ENCODE measurements around the gene NPSR1. TPM values are rescaled to one million over a fixed set of nuclear protein-coding genes. Genes with fewer than 3 reads are reported as not detected.
"Not testable (repeated sequence)": the region's sequence is repeated elsewhere in the genome, so short reads cannot be mapped to it uniquely, and the experiment has no call there.

Gene NPSR1, protein sequence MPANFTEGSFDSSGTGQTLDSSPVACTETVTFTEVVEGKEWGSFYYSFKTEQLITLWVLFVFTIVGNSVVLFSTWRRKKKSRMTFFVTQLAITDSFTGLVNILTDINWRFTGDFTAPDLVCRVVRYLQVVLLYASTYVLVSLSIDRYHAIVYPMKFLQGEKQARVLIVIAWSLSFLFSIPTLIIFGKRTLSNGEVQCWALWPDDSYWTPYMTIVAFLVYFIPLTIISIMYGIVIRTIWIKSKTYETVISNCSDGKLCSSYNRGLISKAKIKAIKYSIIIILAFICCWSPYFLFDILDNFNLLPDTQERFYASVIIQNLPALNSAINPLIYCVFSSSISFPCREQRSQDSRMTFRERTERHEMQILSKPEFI
- total RNA-seq: not detected in 2 replicates

DNA sequence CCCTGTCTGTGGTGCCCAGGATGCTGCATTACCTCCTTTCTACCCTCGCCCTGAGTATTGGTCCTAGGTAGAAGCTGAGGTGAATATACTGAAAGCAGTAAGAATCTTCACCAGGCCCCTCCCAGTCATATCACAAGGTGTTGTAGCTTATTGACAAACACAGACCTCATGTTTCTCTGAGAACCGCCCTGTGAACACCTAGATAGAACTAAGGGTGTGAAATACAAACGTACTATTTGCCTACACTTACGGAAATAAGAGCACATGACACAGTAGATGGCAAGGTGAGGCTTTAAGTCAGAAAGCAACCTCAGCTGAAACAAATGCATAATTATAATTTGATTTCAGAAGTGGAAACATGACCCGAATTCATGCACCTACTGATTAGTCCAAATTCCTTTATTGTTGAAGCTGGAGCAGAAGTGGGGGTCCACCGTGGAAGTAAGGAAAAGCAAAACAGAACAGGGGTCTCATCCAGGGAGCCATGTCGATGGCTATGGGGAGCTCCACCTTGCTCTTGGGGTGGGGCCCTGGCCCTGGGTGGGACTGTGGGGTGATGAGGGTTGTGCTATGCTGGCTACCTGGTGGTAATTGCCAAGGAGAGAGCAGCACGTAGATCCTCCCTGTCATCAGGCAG, at the start of gene NPSR1:
TSS of gene NPSR1 (plus strand) at position 587 of the 637 bp plus-strand sequence. CDS start 195 bp downstream, outside the sequence.
- intact Hi-C loops (cut with micrococcal nuclease): no loop called here

DNA sequence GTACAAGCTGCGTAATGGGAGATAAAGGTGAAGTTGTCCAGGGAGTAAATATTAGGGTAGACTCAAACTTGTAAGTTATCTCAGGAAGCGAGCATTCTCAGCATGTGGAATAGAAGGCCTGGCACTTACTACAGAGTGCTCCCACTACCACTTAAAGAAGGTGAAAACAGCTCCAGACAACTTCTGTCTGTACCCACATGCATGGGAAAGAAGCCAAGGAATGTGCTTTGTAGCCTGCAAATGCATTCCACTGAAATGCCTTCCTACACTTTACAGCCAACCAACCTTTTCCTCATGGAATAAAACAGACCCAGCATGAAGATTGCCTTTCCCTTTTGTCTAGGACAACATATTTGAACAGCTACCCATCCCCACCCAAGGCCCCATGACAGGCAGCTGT, 45.4 kb upstream of the NPSR1 start:
- intact Hi-C loops (cut with micrococcal nuclease): no loop called here

DNA sequence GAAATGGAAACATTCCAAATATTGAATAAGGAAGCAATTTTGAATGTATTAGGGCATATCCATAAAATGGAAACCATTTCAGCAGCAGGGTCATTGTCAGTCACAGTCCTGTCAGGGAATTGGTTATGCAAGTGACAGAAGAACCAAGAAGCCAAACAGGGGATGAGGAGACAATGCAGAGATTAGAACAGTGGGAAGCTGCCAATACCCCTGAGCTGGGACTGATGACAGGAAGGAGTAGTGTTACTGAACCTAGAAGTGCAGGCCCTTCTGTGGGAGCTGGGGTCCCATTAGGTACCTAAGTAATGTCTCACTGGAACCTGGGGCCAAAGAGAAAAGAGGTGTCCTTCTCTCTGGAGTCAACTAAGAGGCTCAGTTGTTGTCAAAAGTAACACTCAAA, 37.6 kb upstream of the NPSR1 start:
- intact Hi-C loops (cut with micrococcal nuclease): no loop called here

DNA sequence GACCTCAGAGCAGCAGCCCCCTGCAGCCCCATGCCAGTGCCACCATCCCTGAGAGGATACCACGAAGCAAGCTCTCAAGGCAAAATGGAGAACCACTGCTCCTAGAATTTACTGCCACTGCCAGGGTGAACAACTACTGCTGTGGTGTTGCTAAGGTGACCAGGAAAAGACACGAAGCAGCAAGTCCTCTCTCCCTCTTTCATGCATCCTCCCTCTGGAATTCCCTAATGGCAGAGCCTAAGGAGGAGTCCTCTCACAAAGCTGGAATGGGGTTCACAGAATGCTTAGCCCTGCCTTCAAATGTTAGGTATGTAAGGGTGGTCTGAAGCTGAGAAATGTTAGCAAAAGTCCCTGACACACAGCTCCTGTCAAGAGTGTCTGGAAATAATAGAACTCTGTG, 35.8 kb upstream of the NPSR1 start:
- intact Hi-C loops (cut with micrococcal nuclease): no loop called here

DNA sequence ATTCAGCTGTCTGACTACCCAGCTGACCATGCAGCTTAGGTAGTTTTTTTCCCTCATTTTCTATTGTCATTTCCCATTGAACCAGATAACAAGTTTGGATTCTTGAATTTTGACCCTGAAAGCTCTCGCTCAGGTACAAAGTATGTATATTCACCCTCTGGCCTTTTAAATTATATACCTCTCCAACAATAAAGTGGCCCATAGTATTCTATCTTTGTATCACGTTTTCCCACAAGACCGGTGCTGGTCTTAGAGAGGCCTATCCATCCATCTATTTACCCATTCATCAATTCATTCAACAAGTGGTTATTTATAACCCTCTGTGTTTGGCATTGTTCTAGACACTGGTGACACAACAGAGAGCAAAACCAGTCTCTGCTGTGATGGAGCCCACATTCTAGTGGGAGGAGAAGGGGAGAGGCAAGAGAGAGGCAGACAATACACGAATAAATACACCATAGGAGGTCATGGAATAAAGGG, 35.2 kb upstream of the NPSR1 start:
- intact Hi-C loops (cut with micrococcal nuclease): no loop called here

DNA sequence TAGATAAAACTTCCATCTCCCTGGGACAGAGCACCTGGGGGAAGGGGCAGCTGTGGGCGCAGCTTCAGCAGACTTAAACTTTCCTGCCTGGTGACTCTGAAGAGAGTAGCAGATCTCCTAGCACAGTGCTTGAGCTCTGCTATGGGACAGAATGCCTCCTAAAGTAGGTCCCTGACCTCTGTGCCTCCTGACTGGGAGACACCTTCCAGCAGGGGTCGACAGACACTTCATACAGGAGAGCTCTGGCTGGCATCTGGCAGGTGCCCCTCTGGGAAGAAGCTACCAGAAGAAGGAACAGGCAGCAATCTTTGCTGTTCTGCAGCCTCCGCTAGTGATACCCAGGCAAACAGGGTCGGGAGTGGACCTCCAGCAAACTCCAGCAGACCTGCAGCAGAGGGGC, 29.4 kb upstream of the NPSR1 start:
- intact Hi-C loops (cut with micrococcal nuclease): not testable (repeated sequence)

DNA sequence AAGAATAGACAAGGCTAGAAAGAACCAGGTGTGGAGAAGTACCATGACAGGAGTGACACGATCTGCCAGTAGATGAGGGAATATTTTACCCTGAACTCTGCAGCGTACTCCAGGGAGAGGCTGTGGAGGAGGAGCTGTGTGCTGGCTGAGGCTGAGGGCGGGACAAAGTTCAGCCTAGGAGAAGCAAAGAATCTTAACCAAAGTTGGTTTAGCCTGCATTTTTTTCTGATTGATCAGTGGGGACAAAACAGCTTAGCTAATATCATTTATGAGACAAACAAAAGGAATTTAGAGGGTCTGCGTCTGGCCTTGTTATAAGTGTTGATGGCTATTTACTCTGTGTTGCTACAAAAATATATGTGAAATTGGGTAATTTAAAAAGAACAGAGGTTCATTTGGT, 5.2 kb upstream of the NPSR1 start:
- intact Hi-C loops (cut with micrococcal nuclease): no loop called here

DNA sequence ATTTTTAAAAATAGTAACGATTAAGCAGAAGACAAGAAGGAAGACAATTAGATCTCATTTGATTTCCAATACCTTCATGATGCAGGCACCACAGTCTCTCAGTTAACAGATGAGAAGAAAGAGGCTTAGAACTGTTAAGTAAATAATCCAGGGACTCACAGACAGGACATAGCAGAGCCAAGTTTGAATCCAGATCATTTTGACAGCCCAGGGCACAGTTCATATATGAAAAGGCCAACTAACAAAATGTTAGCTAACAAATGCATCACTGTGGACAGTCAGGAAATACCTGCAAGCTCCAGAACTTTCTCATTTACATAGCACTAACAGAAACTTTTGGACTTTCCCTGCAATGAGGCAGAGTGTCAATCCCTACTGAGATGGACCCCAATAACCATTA, 4.2 kb upstream of the NPSR1 start:
- intact Hi-C loops (cut with micrococcal nuclease): no loop called here

GRCh38 chr7:34655384-34655783, 2.6 kb upstream of the NPSR1 start:
- intact Hi-C loops (cut with micrococcal nuclease): no loop called here

GRCh38 chr7:34656041-34656440, 2.0 kb upstream of the NPSR1 start:
- intact Hi-C loops (cut with micrococcal nuclease): no loop called here

DNA sequence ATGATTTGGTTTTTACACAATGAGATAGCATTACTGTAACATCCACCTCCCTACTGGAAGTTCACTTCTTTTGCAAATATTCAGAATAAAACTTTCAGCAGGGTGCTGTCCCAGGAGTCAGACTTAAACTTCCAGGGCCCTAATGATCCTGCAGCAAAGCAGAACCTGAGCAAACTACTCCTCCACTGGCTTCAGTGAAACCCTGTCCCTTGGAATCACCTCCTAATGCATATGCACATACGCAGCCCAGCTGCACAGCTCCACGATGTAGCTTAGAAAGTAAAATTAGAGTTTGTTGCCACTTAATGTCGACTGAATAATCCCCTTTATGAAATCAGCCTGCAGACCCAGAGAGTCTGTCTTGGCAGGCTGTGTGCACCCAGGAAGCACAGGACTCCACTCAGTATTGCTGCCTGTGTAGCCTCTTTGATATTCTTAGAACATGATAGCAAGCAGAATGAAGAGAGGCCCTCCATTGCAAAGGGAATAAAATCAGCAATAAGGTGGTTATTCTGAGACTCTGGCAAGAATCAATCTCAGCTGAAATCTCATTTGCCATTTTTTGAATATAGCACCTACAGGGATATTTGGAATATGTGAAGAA, 1.6 kb downstream of the NPSR1 start:
- intact Hi-C loops (cut with micrococcal nuclease): no loop called here

DNA sequence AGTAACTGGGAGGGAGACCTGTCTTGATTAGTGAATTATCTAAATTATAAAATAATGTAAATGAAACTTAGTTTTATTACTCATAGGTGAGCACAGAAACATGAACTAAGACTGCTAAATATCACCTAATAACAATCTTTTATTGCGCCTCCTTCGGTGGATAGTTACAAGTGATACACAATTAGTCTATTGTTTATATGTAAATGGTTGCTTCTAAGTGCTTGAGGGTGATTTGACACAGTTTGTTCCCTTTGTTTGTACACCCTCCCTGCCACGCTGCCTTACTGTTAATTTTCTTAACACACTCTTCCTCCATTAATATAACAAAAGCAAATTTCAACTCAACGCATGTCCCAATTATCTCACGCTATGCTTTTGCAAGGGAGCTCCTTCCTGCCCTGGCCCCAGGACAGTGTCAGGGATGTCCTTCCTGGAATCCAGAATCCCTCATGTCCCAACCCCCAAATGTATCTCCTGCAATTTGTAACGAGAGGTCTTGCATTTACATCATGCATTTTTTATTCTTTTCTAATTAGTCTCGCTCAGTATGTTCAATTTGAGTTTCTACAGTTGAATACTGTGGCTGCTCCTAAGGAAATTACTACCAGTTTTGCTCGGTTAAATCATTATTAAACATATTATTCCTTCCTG, 4.2 kb downstream of the NPSR1 start:
- intact Hi-C loops (cut with micrococcal nuclease): no loop called here

GRCh38 chr7:34664755-34665154, 6.7 kb downstream of the NPSR1 start:
- intact Hi-C loops (cut with micrococcal nuclease): no loop called here

GRCh38 chr7:34672430-34672829, 14.4 kb downstream of the NPSR1 start:
- intact Hi-C loops (cut with micrococcal nuclease): no loop called here

- intact Hi-C loops (cut with micrococcal nuclease): no loop called here
Observed at GRCh38 chr7:34673066-34673465, 15.0 kb downstream of the NPSR1 start.

GRCh38 chr7:34675749-34676374, 17.8 kb downstream of the NPSR1 start:
- intact Hi-C loops (cut with micrococcal nuclease): loop anchor here (5.0 kb wide), 1 partner anchor 361 kb away; the partner anchor contains the start of gene DPY19L1

- intact Hi-C loops (cut with micrococcal nuclease): loop anchor here (5.0 kb wide), 1 partner anchor 360 kb away; the partner anchor contains the start of gene DPY19L1
Observed at GRCh38 chr7:34677491-34677890, 19.5 kb downstream of the NPSR1 start.

GRCh38 chr7:34687529-34687928, 29.5 kb downstream of the NPSR1 start:
- intact Hi-C loops (cut with micrococcal nuclease): no loop called here

- intact Hi-C loops (cut with micrococcal nuclease): no loop called here
Observed at GRCh38 chr7:34696415-34696814, 38.4 kb downstream of the NPSR1 start.

GRCh38 chr7:34709771-34710170, 51.8 kb downstream of the NPSR1 start:
- intact Hi-C loops (cut with micrococcal nuclease): no loop called here

GRCh38 chr7:34718867-34719266, 60.8 kb downstream of the NPSR1 start:
- intact Hi-C loops (cut with micrococcal nuclease): loop anchor here (2.0 kb wide), 1 partner anchor 318 kb away; the partner anchor contains the start of gene DPY19L1
